GM10266 (cell line): Measurements from ENCODE around the gene NOL12.
A peak's percentile ranks its signal among the peaks of the same experiment; 100 is the strongest.

Experiments
- DNase-seq: peaks from one replicate; pipeline ENCODE4 v3.0.0; 2012; ENCODE audit errors: extremely low spot score
- TF ChIP-seq, protein P1 (sequence below): IDR thresholded peaks from 2 replicates; pipeline ENCODE4 v1.5.1; 2012; ENCODE audit warnings: mild to moderate bottlenecking, low read depth; ENCODE audit not compliant: control insufficient read depth, insufficient read depth; ENCODE audit errors: missing control alignments

The NOL12 gene

DNA sequence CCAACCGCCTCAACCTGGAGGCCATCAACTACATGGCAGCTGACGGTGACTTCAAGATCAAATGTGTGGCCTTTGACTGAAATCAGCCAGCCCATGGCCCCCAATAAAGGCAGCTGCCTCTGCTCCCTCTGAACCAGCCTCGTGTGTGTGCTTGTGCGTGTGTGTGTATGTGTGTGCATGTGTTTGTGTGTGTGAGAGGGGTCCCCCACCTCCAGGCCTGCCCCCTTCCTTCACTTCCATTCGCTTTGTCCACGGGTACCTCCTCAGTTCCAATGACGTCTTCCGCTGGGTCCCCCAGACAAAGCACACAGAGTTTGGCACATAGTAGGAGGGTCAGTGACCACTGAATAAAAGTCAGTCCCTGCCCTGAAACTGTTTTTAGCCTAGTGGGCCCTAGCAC, 6.5 kb upstream of the NOL12 start:
- TF ChIP-seq, protein P1, sequence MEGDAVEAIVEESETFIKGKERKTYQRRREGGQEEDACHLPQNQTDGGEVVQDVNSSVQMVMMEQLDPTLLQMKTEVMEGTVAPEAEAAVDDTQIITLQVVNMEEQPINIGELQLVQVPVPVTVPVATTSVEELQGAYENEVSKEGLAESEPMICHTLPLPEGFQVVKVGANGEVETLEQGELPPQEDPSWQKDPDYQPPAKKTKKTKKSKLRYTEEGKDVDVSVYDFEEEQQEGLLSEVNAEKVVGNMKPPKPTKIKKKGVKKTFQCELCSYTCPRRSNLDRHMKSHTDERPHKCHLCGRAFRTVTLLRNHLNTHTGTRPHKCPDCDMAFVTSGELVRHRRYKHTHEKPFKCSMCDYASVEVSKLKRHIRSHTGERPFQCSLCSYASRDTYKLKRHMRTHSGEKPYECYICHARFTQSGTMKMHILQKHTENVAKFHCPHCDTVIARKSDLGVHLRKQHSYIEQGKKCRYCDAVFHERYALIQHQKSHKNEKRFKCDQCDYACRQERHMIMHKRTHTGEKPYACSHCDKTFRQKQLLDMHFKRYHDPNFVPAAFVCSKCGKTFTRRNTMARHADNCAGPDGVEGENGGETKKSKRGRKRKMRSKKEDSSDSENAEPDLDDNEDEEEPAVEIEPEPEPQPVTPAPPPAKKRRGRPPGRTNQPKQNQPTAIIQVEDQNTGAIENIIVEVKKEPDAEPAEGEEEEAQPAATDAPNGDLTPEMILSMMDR = no peak

DNA sequence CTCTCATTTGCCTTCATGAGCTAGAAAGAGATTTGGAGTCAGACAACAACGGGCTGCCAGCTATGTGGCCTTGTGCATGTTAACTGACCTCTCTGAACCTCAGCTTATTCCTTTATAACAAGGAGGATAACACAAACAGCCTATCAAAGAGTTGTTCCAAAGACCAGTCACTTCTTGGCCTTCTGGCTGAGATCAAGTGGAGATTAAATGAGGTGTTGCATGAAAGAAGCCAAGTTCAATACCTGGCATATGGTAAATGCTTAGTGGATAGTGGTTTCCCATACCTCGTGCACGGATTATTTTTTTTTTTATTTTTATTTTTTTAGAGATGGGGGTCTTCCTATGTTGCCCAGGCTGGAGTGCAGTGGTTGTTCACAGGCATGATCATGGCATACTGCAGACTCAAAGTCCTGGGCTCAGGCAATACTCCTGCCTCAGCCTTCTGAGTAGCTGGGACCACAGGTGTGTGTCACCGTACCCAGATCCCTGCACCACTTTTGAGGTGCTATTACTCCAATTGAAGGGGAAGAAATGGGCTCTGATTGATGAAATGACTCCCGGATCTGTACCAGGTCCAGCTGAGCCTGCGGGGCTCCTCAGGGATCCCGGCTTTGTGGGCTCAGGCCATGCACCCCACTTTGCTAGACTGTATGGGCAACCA, 5.8 kb upstream of the NOL12 start:
- TF ChIP-seq, protein P1 = no peak
- no peak for DNase-seq

More for the DNA sequence above, 6.5 kb upstream of the NOL12 start:
- DNase-seq = no peak

DNA sequence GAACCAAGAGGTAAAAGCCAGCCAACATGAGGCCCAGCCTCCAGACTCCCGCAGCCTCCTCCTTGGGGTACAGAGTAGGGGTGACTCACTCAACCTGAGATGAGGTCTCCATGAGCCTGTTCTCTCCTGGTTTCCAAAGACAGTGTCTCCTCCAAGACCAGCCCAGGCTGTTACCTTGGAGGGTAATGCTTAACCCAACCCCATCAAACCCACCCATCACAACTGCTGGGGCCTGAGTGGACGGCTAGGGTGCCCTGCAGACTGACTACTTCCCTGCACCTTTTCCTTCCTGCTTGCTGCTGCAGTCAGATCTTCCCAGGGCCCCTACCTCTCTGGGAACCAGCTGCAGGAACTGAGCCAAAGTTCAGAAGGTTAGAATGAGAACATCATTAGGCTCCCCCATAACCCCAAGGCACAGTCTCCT, 5.1 kb upstream of the NOL12 start:
- no peak for DNase-seq
- TF ChIP-seq, protein P1 = no peak

DNA sequence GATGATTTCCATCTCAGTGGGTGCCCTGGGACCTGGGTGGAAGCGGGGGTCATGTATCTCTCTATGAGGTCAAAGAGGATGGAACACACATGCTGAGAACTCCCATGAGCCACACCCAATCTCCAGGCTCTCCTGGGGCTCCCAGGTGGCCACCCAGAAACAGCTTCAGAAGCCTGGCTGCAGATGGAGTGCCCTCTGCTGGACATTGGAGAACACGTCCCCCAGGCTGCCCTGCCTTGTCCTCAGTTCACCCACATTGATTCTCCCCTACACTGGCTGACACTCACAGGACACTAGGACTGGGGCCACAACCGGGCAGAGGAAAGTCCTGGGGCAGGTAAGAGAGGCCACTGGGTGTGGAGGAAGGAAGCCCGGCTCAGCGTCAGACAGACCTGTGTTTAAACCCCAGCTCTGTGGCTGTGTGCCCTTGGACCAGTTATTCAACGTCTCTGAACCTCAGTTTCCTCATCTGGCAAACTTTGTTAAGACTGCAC, 4.5 kb upstream of the NOL12 start:
- TF ChIP-seq, protein P1 = peak; percentile 94
- peak; percentile 81 for DNase-seq

DNA sequence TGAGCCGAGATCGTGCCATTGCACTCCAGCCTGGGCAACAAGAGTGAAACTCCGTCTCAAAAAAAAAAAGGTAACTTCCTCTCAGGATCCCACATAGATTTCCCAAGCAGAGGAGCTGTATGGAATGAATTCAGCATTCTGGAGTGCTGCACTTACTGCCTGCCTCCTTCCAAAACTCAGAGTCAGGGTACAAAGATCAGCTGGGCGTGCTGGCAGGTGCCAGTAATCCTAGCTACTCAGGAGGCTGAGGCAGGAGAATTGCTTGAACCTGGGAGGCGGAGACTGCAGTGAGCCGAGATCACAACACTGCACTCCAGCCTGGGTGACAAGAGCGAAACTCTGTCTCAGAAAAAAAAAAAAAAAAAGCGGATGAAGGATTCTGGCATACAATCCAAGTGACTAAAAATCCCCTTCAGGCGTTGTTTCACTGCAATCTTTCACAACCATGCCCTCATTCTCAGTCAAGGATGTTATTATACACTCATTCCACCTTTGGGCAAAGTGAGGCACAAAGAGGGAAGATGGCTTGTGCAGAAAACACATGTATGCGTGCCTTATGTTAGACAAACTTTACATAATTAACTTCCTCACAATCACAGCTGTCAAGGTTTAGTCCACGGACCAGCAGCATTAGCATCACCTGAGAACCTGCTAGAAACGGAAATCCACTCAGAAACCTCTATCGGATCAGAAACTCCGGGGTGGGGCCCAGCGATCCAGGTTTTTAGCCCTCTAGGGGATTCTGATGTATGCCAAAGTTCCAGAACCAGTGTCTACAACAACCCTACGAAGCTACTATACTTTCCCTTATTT, 1.1 kb upstream of the NOL12 start:
- DNase-seq = no peak
- TF ChIP-seq, protein P1 = no peak

DNA sequence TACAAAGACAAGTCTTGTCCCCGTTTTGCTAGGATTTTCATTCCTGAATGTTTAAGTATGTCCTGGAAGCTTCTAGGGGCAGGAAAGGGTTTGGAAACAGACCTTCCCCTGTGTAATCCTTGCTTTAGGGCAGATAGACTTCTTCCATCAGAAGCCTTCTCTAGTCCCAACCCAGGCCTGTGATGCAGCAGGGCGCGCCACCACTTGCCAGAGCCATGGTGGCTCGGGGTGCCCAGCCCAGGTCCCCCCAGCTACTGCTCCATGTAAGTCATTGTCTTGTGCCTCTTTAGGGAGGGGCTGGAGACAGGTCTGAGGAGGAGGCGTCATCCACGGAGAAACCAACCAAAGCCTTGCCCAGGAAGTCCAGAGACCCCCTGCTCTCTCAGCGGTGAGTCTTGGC, 4.3 kb downstream of the NOL12 start:
- TF ChIP-seq, protein P1 = no peak
- no peak for DNase-seq

DNA sequence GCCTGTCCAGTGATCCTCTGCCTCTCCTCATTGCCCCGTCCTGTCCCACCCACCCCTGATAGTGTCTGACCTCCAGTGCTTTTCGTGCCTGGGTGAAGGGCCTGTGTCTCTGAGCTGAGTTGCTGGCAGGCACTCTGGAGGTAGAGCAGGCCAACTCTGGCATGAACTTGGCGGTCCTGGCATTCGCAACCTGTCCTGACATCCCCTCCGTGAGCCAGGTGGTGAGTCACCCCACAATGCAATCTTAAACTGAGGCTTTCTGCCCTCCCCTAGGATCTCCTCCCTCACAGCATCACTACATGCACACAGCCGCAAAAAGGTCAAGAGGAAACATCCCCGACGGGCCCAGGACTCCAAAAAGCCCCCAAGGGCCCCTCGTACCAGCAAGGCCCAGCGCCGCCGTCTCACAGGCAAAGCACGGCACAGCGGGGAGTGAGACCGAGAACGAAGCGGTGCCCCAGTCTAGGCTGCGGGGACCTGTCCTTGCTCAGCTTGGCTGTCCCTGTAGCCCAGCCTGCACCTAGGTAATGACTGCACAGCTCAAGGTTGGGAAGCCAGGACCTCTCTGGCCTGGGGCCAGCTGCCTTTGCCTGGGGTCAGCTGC, 4.9 kb downstream of the NOL12 start:
- DNase-seq = no peak
- TF ChIP-seq, protein P1 = no peak
